HG02981 (cell line): ENCODE data around the gene DTYMK.

Source experiments
- ATAC-seq: cut with Tn5 transposase; IDR thresholded peaks from one replicate; pipeline ENCODE4 v1.9.1; 2021; ENCODE audit warnings: mild to moderate bottlenecking, moderate library complexity; ENCODE audit not compliant: unreplicated experiment

The DTYMK gene

DNA sequence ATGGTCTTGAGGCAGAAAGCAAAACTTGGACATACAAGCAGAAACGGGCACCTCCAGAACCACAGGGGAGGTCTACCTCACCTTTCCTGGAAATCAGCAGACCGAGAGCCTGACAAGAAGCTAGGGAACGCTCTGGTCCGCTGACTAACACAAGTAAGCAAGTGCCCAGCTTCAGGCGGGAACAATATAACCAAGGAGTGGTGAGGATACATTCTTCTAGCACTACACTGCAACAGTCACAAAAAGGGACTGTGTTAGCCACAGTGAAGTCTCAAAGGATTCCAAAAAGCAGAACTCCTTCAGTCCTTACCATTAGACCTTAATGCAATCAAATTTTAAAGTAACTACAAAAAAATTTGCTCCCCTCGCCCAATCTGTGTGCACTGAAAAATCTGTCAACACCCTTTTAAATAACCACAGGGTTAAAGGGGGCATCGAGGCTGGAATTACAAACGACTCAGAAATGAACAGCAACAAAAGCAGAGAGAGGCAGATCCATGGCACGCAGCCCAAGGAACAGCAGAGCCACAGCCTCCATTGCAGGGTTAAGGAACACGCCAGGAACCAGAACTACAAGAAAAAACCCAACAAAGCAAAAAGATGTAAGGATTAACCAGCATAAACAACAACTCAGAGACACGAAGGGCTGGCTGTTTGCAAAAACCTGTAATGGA, 56.7 kb downstream of the DTYMK start:
- ATAC-seq: no peak

DNA sequence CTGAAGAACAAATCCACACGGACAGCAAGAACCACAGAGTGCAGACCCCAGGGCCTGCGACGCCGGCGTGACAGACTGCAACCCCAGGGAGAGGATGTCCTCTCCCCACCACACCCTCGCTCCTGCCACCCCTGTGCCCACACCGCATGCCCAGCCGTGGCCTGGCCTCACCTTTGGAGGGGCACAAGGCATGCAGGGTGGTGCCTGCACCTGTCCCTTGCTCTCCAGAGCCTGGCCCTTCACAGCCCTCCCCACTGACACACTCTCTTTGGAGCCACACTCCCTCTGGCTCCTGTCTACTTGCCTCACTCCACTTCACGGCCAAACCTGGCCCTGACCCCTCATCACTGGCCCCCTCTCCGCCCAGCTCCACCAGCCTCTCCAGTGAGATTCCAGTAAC, 58.9 kb downstream of the DTYMK start:
- ATAC-seq: no peak
